AG08395 (cell line): ENCODE results near the gene ABHD12B.
"Not testable (repeated sequence)": the region's sequence is repeated elsewhere in the genome, so short reads cannot be mapped to it uniquely, and the experiment has no call there.

ENCODE experiments used
- DNase-seq: peaks from one replicate; pipeline ENCODE4 v3.0.0; 2012; ENCODE audit warnings: mixed read lengths, low spot score

The ABHD12B gene

DNA sequence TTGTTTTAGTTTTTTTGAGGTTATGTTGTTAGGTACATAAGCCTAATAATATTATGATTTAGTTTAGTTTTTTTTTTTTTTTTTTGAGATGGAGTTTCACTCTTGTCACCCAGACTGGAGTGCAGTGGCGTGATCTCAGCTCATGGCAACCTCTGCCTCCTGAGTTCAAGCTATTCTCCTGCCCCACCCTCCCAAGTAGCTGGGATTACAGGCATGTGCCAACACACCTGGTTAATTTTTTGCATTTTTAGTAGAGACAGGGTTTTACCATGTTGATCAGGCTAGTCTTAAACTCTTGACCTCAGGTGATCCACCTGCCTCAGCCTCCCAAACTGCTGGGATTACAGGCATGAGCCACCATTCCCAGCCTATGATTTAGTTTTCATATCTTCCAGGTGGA is 25.2 kb downstream of the ABHD12B start:
- not testable (repeated sequence) for DNase-seq

DNA sequence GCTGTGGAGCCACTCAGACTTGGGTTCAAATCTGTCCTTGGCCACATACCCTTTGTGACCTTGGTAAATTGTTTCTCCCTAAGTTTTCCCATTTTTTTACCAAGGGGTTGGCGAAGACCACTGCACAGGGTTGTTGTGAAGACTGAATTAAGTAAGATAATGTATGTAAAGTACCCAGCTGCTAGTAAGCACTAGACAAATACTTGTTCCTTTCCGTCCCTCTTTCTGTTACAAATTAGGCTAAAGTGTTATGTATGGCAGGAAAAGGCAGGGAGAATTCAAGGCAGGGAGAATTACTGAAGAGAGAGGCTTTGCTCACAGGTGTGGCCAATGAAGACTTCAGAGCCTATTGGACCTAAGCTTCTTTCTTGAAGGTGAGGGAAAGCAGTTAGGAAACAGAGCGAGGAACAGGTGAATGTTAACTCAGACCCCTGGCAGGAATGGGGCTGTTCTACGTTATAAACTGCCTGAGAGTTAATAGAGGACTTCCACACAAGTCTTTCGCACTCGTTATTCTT is 25.9 kb downstream of the ABHD12B start:
- DNase-seq: no peak

DNA sequence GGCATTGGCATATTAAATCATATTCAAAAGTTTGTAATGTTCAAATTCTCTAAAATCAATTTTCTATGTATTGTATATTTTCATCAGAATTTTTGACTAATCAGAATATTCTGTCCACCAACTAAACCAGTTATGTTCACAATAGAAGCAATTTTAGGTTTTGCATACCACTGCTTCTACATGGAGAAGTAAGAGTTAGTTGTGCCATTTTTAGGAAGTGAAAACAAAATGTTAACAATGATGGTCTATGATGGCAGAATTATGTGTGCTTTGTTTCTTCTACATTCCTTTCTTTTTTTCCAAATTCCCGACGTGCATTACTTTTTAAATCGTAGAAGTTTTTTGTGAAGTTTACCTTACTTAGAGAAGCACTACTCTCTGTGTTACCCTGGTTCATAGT is 29.5 kb downstream of the ABHD12B start:
- no peak for DNase-seq

DNA sequence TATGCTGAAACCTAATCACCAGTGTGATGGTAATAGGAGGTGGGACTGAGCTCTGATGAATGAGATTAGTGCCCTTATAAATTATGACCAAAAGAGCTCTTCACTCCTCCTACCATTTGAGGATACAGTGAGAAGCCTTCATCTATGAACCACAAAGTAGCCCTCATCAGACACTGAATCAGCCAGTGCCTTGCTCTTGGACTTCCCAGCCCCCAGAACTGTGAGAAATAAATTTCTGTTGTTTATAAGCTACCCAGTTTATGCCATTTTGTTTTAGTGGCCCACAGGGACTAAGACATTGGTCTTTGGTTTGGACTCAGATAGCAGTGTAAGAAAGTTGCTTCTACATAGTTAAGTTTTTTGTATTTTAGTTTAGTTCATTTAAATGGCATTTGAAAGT is 32.9 kb downstream of the ABHD12B start:
- no peak for DNase-seq

DNA sequence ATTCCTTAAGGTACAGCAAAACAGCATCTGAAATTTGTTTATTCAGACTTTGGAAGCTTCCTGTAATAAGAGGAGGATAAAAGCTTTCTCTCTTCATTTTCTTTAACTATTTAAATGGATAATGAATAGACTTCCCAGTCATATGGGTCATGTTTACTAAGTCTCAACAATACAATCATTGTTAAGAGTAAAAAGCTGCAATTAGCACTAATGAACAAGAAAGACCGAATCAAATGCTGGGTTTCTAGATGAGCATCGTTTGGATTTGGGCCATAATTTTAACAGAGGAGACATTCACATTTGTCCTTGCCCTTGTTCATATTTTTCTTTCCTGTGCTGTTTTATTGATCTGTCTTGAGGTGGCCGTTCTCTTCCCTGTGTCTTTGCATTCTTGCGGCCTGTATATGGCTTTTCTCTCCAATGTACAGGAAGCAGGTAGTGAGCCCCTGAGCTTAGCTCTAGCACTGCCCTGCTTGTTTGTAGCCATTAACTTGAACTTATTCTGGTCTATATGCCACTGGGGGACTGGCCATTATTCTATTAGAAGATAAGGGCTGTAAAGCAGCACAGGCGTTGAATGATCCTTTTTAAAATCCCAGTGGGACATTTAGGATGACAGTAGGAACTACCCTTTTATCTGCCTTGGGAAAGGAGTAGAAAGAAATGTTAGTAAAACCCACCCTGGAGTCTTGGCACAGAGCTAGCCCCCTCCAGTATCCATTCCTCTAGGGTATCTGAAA is 34.6 kb downstream of the ABHD12B start:
- DNase-seq: no peak

DNA sequence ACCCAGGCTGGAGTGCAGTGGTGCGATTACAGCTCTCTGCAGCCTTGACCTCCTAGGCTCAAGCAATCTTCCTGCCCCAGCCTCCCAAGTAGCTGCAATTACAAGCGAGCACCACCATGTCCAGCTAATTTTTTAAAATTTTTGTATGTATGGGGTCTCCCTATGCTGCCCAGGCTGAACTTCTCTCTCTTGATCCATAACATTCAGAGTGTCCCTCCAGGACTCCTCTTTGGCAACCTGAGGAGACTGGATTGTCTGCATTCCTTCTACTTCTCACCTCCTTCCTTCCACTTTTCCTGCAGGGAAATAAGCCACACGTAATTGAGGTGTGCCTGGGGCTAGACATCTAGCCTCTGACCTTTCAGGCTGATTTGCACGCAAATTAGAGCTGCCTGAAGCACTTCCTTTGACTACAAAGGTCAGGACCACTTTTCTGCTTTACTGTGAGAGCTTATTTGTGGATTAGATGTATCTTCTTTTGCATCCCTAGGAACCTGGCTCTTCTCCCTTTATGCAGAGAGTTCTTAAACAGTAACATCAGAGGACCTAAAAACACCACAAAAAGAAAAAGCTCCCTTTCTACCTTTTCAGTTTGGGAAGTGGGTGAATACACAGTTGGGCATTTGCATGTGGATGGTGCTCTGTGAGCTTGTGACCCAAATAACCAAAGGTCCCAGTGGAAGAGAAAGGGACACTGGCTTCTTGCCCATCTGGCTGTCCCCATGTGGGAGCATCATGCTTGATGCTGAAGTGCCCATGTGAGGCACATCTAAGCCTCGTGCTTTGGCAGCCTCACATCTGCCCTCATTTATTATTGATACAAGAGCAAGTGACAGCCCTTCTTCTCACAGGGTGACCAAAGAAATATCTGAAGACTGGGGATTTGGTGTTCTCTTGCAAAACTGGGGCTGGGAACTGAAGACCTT is 38.9 kb downstream of the ABHD12B start:
- no peak for DNase-seq

DNA sequence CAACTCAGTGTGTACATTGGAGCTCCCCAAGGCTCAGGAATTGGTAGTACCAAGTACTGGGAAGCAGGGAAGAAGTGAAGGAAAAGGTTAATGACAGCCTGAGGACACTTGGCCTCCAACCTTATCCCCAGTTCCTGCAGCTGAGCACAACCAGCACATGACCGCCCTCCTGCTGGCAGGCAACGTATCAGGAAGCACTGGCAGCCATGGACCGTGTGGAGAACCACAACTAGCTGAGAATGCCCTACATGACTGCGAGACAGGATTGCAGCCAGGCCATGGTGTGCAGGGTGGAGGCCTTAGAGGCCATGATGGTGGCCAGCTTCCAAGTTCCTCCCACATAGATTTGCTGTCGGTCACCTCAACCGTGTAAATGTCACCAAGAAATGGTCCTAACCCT is 45.6 kb downstream of the ABHD12B start:
- DNase-seq: no peak

DNA sequence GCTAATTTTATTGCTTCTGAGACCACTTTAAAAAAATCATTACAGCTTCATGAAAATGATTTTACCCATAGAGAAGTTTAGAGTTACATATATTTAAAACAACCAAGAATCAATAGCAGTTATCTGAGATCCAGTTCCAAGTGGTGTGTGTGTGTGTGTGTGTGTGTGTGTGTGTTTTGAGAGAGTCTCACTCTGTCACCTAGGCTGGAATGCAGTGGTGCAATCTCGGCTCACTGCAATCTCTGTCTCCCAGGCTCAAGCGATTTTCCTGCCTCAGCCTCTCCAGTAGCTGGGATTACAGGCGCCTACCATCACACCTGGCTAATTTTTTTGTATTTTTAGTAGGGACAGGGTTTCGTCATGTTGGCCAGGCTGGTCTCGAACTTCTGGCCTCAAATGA is 47.7 kb downstream of the ABHD12B start:
- DNase-seq: not testable (repeated sequence)

DNA sequence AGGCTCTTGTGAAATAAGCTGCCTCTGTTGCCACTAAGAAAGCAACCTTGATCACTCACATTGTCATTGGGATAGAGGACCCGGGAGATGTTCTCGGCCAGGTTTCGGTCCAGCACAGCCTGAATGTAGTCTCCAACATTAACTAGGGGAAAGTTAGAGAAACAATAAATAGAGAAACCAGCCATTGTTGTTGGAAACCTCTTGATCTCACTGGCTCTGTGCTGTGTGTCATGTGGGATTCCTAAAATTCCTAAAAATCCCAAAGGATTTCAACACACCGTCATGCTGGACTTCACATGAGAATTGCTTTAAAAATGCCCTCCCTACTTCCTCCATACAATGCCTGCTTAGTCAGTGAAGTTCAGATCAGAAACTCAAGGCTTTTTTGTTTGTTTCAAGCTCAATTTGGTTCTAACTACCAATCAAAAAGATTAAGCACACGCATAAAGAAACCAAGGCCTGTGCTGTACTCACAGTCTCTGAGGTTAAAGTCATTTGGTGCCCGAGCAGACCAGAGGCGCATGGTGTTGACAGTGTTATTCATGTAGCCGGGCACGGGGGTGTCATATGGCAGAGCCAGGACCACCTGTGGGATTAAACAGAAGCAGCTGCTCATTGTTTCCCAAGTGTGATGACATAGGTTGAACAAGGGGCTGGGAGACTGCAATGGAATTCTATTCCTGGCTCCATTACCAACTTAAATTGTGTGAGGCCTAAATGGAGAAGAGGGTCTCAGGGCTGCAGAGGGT is 48.8 kb downstream of the ABHD12B start:
- peak; percentile 81 for DNase-seq

DNA sequence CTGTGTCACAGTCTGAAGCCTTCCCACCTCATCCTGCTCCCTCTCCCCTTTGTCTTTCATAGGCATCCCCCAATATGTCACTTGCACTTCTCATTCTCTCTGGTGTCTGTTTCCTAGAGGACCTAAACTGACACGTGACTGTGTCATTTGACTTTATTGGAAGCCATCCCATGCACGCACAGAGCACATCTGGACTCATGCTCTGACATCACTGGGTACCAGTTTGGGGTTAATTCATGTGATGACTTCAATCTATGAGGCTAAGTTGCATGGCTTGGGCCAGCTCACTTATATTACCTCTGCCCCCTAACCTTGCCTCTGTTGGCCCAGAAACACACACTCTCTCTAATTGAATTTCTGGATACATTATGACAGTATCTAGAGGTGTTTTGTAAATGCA is 51.0 kb downstream of the ABHD12B start:
- DNase-seq: no peak

DNA sequence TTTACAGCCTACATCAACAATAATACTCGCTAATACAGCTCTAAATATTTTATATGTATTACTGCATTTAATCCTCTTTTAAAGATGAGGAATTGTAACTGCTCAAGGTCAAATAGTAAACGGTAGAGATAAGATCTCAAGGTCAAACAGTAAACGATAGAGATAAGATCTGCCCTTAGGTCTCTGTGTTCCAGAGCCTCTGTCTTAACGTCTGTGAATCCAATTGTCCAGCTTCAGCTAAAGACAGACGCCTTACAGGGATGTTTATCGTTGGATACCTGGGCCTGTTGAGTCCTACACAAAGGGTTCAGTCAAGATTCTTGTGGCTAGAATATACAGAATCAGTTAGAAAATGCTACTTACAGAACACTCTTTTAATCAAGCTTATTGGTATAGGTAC is 52.4 kb downstream of the ABHD12B start:
- no peak for DNase-seq

DNA sequence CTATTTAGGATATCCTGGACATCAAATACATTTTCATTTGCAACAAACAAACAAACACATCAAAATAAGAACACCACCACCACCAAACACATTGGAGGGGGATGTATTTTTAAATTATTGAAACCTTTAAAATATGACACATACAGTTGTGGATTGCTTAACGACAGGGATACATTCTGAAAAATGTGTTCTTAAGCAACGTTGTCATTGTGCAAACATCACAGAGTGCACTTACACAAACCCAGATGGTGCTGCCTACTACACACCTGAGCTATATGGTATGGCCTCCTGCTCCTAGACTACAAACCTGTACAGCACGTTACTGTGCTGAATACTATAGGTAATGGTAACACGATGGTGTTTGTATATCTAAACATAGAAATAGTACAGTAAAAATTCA is 53.0 kb downstream of the ABHD12B start:
- DNase-seq: no peak

DNA sequence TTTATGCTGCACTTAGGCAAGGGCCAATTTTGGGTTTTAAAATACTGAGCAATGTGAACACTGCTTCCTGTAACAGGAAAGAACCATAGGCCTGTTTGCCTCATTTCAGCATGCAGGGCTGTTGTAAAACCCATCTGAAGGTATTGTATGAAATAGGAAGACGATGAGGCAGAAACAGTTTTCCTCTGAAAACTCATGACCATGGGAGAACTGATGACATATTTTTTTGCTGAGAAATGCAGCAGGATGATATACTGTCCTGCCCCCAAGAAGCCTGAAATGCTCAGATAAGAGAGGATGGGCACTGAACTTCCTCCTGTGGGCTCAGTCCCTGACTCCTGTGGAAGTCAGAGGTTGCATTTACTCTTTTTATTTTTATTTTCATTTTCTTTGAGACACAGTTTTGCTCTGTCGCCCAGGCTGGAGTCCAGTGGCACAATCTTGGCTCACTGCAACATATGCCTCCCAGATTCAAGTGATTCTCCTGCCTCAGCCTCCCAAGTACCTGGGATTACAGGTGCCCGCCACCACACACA is 55.1 kb downstream of the ABHD12B start:
- DNase-seq: no peak

DNA sequence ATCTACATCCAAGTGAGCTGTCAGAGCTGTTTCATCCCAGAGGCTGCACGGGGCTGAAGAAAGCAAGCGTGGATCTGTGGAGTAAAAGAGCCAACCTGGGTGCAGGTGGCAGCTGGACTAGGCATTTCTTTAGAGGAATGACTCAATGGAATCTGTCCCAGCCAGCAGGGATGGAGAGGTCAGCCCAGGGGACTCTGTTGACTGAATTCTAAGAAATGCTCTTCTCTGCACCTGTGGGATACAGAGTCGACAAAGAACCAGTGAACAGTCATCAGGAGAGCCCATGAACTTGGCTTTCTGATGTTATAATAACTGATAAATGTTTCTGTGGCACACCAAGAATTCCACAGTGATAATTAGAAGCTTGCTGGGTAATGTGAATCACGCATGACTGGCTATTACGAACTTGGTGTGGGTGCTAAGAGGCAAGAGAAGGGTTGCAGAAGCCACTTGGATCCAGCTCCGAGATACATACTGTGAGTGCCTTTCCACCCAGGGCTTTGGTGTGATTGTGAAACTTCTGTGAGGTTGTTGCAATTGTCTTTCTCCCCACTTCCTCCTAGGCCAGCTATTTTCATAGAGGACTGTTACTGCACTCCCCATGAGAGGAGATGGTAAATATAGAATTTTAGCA is 56.3 kb downstream of the ABHD12B start:
- peak; percentile 84 for DNase-seq

DNA sequence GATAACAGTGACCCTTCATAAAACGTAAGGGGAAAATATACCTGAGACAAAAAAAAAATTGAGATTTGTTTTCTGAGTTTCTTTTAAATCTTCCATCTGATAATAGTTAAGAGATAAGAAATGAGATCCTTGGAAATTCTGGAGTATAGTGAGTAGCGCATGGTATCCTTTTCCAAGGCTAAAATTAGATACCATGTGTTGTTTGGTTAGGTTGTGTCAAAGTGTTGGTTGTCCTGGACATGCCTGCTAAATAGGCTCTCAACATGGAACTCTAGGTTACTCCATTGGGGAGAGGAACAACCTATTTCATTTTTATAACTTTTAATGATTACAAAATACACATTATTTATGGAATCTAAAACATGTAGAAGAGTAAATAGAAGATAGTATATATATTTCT is 57.7 kb downstream of the ABHD12B start:
- DNase-seq: no peak

DNA sequence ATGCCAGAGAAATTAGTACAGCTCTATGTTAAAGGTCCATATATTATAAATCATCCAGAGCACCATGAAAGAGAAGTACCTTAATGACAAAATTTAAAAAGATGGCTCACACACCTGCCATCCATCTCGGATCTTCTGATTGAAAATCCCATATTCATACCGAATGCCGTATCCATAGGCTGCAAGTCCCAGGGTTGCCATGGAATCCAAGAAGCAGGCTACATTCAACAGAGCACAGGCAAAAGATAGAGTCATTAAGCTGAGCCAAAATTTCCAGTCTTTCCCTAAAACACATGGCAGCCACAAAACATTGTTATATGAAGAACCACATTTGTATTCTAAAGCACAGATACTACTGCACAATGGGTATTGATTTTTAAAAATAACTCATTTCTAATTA is 59.7 kb downstream of the ABHD12B start:
- DNase-seq: no peak

DNA sequence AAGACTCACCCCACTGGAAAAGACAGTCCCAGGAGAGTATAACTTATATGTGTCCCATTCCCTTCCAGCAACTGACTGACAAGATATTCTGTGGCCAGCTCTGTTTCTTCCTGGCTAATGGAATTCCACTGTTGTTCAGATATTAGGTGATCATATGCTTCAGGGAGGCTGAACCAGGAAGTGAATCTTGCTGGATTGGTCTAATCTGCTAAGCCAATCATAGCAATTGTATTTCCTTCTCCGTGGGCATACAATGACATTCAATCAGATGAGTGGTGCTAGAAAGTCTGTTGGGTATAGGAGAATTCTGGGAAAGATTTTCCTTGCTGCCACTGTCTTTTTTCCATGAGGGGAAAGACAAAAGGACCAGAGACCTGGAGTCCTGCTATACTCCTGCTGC is 60.3 kb downstream of the ABHD12B start:
- DNase-seq: no peak

DNA sequence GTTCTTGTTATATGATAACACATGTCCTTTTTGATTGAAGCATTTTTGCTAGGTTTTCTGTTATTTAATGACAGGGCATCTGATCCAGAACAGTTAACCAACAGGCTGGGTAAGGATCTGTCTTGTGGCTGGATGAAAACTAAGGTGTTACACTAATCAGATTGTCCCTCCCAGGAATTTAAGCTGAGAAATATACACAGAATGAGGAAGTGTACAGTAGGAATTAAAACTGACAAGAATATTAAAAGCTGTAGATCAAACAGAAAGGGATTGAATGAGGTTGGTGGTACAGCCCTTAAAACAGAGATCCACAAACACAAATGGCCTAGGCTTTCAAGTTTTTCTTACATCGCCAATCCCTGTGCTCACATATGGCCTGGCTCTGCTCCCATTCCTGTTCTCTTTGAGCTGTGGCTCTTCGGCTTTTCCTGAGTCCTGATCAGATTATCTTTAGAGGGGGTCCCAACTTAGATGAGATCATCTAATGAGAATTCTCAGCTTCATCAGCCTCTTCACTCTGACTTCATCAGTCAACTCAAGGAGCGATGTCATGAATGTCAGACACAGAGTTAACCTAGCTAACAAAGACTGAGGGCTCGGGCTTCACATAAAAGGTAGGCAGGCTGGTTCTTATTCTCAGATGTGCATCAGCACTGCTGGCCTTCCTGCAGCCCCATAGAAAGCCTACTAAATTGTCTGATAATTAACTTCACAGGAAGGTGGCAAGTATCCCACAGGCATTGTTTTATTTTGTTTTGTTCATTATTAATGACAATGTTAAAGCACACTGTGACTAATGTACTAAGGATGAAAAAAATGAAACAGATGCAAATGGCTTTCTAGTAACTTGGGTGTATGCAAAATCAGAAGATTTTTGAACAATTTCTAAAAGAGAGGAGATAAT is 61.0 kb downstream of the ABHD12B start:
- no peak for DNase-seq

DNA sequence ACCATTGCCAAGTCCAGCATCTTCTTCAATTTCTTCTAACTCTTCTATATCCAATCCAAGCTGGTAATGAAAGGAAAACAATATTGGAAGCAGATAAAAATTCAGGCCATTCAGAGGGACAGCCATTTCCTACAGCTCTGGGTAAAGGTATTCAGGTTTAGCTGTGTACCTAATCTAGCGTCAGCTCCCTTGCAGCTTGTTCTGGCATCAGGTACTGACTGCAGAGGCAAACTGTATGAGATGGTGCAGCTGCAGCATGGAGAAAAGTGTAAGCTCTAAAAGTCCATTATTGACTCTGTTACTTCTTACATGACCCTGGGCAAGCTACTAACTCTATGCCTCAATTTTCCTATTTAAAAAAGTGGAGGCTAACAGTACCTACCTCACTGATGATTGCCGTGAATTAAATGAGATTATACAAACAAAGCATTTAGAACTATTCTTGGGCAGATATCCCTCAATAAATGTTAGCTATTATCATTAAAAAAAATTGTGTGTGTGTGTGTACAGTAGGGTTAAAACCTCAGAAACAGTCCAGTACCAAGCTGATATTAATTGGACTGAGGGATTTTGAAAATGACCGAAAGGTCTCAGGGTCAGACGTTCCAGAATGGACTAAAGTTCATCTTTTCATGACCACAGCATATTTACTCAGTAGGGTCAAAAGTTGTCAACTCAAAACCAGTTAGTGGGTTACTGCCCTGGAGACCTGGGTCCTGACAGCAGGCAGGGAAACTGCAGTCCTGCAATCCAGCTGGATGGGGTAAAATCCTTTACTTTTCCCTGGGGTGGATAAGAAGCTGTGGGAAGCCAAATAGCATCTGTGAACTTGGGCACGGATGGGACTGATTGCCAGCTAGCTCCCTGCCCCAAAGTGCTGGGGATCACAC is 63.5 kb downstream of the ABHD12B start:
- DNase-seq: no peak

DNA sequence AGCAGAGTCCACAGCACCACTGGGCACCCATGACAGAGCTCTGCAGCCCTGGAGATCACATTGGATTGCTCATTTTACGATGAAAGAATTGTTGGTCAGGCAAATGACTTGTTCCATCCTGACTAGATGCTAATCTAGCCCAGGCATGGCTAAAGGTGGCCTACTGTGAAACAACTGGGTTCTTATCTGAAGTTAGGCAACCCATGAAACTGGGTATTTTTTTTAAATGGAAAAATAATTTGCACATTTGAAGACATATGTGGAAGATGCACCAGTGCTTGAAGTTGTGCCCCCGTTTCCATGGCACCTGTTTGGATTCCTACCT is 64.1 kb downstream of the ABHD12B start:
- no peak for DNase-seq
